NB4 (cell line): ENCODE data around the gene CES3.
A peak's percentile ranks its signal among the peaks of the same experiment; 100 is the strongest.
"Not testable (repeated sequence)": the region's sequence is repeated elsewhere in the genome, so short reads cannot be mapped to it uniquely, and the experiment has no call there.

ENCODE experiments used
- DNase-seq: peaks from one replicate; pipeline ENCODE4 v3.0.0; 2010; ENCODE audit warnings: low read depth
- H3K4me3 ChIP-seq: one replicate; pipeline ENCODE4 v1.5.1; 2011; ENCODE audit warnings: mild to moderate bottlenecking, low read depth, low read length, moderate library complexity
- CTCF ChIP-seq: IDR thresholded peaks from one replicate; pipeline ENCODE4 v1.5.1; 2012; ENCODE audit warnings: low read depth, low read length
- MAX ChIP-seq: IDR thresholded peaks from 2 replicates; pipeline ENCODE4 v1.6.1; 2011; ENCODE audit warnings: low read depth, low read length
- MYC ChIP-seq: IDR thresholded peaks from 2 replicates; pipeline ENCODE4 v1.6.1; 2011; ENCODE audit warnings: low read depth, low read length
- POLR2A ChIP-seq: IDR thresholded peaks from 2 replicates; pipeline ENCODE4 v1.6.1; 2011; ENCODE audit warnings: mild to moderate bottlenecking; ENCODE audit not compliant: insufficient read length; ENCODE audit errors: extremely low read depth

The CES3 gene

GRCh38 chr16:66988197-66988788 is 27.2 kb downstream of the CES3 start, which contains the start of gene CES4A:
TSS of gene CES4A (plus strand) at chr16:66988589. CDS start at chr16:66988773, 184 bp downstream.
- H3K4me3 ChIP-seq: no peak within 1 kb of the TSS
- DNase-seq: no peak
- TF ChIP-seq POLR2A (no peak), MAX (no peak), CTCF (no peak), MYC (no peak)

GRCh38 chr16:66991545-66992077 is 30.5 kb downstream of the CES3 start:
- no peak for DNase-seq

GRCh38 chr16:66993558-66993957 is 32.5 kb downstream of the CES3 start:
- DNase-seq, H3K4me3 ChIP-seq: not testable (repeated sequence)

More at GRCh38 chr16:66991545-66992077, 30.5 kb downstream of the CES3 start:
- TF ChIP-seq MAX (no peak), MYC (no peak), CTCF (no peak), POLR2A (no peak)
- no peak overlapping the region for H3K4me3 ChIP-seq

- no peak for TF ChIP-seq MAX
- no peak for TF ChIP-seq MYC
- DNase-seq: no peak
- H3K4me3 ChIP-seq: no peak overlapping the region
These were observed 35.4 kb downstream of the CES3 start for GRCh38 chr16:66996324-66996982.

GRCh38 chr16:66996983-66997358 is 35.9 kb downstream of the CES3 start:
- TF ChIP-seq MYC: no peak
- no peak for TF ChIP-seq POLR2A
- no peak for TF ChIP-seq MAX
- TF ChIP-seq CTCF: no peak
- no peak overlapping the region for H3K4me3 ChIP-seq
- no peak for DNase-seq

GRCh38 chr16:67000384-67001351 is 39.6 kb downstream of the CES3 start:
- no peak overlapping the region for H3K4me3 ChIP-seq
- DNase-seq: peak; percentile 28
- TF ChIP-seq MAX (no peak), CTCF (no peak), MYC (no peak), POLR2A (no peak)
